Kidney capillary endothelial cell (primary cell): Measurements from ENCODE around the gene CDCA4.

Experiments
- DNase-seq: peaks from one replicate; pipeline ENCODE4 v3.0.0-alpha.2; 2018; ENCODE audit warnings: low spot score

The CDCA4 gene

GRCh38 chr14:104975481-104976197, 45.2 kb downstream of the CDCA4 start:
- no peak for DNase-seq

DNA sequence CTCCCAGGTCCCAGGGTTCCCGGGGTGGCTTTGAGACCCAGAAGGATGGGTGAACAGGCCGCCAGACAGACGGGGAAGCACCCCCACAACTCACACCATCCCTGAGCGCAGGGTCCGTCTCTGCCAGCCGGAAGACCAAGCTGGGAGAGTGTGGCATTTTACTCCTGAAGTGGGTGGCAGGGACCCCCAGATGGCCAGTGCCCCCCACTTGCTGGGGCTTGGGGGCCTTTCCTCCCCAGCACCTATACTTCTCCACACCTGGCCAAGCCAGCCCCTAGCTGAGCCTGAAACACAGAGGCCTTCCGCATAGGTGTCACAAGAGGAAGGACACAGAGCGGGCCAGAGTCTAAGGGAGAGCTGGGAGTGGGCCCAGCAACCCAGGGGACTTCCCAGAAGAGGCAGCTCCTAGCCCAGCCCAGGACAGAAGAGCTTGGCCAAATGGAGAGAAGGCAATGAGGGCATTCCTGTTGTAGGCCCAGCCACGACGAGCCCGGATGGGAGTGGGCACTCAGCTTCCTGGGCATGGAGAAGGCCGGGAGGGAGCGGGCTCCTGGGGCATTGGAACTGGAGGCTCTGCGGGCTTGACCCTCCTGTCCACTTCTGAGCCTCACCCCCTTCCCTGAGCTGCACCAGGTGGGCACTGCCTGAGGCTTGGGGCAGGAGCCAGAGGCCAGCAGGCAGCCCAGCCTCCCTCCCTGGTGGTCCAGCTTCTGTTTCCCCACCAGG, 46.1 kb downstream of the CDCA4 start:
- no peak for DNase-seq

DNA sequence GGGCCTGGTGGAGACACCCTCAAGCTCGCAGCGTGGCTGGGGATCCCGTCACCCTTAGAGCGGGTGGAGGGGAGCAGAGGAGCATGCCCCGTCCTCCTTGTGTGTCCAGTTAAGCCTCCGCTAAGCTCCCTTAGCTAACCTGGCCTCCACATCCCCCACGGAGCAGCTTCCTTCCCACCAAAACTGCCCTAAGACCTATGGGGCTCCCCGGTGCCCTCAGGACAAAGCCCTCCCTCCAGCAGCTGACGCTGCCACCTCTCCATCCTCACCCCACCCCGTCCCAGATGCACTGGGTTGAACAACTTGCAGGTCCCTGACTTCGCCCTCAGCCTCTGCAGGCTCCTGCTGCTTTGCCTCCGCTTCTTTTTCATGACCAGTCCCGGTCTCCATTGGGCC, 46.7 kb downstream of the CDCA4 start:
- no peak for DNase-seq

DNA sequence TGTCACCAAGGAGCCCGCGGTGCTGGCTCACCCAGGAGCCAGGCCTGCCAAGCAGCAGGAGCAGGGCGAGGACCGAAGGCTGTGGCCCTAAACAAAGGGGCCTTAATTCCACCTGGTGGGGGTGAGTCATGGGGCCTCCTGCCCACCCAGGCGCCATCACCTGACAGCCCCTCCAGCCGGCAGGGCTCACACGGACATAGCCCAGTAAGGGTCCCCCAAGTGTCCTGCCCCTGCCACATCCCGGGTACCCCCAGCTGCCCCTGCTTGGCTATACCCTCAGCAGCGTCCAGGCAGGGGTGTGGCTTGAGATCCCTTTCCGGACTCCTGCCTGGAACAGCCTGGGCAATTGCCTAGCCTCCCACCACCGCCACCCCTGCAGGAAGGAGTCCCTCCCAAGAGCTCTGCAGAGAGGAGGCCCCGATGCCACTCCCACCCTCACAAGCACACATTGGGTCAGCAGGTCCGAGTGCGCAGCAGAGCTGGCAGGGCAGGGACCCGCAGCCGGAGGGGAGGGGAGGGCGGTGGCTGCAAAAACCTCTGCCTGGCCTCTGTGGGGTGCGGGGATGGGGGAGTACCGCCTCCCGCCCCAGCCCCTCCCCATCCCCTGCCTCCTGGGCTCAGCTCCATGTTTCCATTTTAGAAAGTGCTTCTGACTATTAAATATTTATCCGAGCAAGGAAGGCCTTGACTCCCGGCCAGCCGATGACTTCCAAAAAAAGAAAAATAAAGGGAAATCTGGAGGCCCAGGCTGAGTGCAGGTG, 47.3 kb downstream of the CDCA4 start:
- DNase-seq = peak; percentile 36

DNA sequence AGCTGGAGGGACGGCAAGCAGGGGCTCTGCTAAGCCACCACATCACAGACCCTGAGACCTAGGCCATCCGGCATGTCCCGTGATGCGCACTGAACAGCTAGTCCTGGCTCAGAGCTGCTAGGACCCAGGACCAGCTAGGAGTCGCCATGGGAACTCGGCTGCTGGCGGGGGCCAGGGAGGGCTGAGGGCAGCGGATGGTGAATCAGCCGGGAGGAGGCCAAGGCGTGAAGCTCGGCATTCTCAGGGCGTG, 47.8 kb downstream of the CDCA4 start:
- DNase-seq = peak; percentile 89

DNA sequence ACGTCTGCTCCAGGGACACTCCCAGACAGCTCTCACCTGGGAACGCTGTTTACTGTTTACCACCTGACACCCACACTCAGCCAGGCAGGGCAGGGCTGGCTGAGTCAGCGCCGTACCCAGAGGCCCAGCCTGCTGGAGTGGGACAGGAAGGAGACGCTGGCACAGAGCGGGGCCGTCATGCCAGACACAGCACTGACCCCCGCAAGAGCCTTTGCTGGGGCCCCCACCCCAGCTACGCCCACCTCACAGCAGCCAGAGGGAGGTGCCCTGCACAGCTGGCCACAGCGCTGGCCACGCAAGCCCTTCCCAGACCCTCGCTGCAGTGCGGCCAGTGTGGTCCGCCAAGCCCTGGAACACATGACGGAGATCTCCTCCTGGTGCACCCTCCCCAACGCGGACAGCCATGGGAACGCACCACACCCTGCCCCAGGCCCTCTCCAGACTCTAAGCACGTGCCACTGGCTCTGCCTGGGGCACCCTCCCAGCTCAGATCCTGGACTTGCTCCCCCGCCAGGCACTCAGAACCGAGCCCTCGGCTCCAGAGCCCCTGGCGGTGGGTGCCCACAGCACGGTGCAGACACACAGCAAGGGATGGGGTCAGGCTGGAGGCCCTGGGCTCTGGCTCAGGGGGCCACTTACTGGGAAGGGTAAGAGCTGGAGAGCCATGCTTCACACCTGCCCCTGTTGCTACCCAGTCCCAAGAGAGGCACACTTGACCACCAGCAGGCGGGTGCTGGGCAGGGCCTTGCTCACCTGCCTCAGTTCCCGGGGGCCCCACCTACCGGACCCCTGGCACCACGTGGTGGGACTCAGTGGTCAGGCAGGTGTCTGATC, 48.4 kb downstream of the CDCA4 start:
- DNase-seq = no peak

DNA sequence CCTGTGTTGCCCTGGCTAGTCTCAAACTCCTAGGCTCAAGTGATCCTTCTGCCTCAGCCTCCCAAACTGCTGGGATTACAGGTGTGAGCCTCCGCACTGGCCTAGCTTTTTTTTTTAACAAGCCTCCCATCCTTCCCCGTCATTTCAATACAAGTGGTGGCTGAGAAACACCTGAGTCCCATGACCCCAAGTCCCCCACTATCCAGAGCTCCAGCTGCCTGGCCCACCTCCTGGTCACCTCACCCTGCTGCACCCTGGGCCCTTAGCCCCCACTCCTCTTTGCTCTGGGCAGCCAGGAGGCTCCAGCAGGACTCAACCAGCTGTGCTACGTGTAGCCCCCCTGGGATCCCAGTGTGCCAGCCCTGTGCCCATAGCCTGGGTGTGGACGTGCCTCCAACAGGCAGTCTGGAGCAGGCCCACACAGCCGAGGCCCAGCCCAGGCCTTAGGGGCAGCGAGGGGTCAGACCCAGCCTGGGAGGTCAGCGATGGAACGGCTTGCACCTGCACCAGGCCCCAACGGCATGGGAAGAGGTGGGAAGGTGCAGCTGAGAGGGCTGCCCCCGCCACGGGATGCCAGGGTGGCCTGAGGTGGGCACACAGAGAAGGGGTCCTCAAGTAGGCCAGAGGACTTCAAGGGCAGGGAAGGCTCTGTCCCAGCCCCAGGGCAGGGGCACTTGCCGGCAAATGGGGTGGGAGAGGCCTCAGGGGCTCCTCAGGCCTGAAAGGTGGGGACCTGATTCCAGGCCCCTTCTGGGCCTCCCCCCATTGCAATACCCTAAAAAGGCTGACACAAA, 49.2 kb downstream of the CDCA4 start:
- DNase-seq = no peak

GRCh38 chr14:104970231-104971068, 50.4 kb downstream of the CDCA4 start:
- DNase-seq = peak; percentile 47

DNA sequence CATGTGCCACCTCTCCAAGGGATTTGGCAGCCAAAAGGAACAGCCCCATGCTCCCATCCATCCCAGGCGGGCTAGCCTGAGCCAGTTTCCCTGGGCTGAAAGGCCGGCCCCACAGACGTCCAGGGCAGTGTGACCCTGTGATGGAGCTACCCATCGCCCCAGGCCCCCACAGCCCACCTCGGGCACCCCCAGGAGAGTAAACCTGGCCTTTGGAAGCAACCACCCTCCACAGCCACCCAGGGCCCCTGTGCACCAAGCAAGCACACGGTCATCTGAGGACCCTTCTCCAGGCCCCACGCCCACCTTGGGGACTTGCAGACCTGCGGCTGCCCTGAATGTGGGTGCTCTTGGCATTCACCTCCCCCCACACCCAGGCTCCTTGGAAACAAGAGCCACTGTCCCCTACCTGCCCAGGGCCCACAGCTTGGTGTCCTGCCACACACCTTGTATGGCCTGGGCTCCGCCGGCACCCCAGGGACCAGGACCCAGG, 51.1 kb downstream of the CDCA4 start:
- no peak for DNase-seq

- no peak for DNase-seq
Observed at GRCh38 chr14:104968541-104969401, 52.1 kb downstream of the CDCA4 start.

GRCh38 chr14:104968153-104968527, 52.7 kb downstream of the CDCA4 start:
- no peak for DNase-seq

GRCh38 chr14:104967386-104968152, 53.3 kb downstream of the CDCA4 start:
- no peak for DNase-seq

DNA sequence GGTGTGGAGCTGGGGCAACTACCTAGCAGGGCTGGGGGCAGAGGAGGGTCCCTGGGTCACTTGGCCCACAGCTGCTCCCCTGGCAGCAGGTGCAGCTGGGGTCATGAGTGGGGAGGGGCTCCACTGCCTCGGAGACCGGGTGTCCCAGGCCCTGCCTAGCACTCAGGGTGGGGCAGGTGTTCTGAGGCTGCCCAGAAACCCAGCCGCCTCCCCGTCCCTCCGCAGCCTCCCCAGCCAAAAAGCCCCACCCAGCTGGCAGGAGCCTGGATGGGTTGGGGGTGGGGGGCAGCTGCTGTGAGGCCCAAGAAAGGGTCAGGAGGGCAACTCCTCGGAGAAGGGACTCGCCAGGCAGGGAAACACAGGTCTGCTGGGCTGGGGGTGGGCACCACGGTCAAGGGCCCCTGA, 53.9 kb downstream of the CDCA4 start:
- no peak for DNase-seq

GRCh38 chr14:104966261-104966865, 54.5 kb downstream of the CDCA4 start:
- DNase-seq = no peak

GRCh38 chr14:104965561-104966231, 55.2 kb downstream of the CDCA4 start:
- no peak for DNase-seq

GRCh38 chr14:104964546-104964945, 56.3 kb downstream of the CDCA4 start:
- DNase-seq = no peak
